Panc1 (cell line): ENCODE results near the gene ZACN. TPM values are rescaled to one million over a fixed set of nuclear protein-coding genes. Genes with fewer than 3 reads are reported as not detected.

Source experiments
- ATAC-seq: fragments of 200-7000 bp; cut with Tn5 transposase; 2 replicates; pipeline ENCODE4 v1.9.1; 2020; ENCODE audit warnings: mild to moderate bottlenecking, moderate library complexity
- BruUV-seq: library from RNA; stranded (reverse); fragments of 400-500 nt; replicated peaks from 2 replicates; lab custom pipeline; 2021; lab: Mats Ljungman, UMichigan
- CTCF ChIA-PET: fragments of 300-600 bp; sonication (Branson Sonifier 250); formaldehyde crosslinking; loops from one replicate; lab custom pipeline; 2022; ENCODE audit warnings: antibody characterized with exemption; lab: Charles Lee
- POLR2A ChIA-PET: fragments of 300-600 bp; sonication (Branson Sonifier 250); formaldehyde crosslinking; loops from one replicate; lab custom pipeline; 2022; ENCODE audit warnings: antibody characterized with exemption; lab: Charles Lee
- DNase-seq: peaks from one replicate; pipeline ENCODE4 v3.0.0-alpha.2; 2010; ENCODE audit warnings: low read depth, low spot score
- H3K27ac ChIP-seq: 2 replicates; pipeline ENCODE4 v1.5.1; 2011; ENCODE audit warnings: mild to moderate bottlenecking, low read length, inconsistent platforms
- H3K27me3 ChIP-seq: fragments of 200-500 bp; sonication (Bioruptor generic); 2 replicates; pipeline ENCODE4 v1.6.0; 2014; ENCODE audit warnings: low read length, inconsistent platforms; ENCODE audit not compliant: control insufficient read depth, insufficient read depth
- H3K36me3 ChIP-seq: fragments of 200-500 bp; sonication (Bioruptor generic); 2 replicates; pipeline ENCODE4 v1.5.1; 2014; ENCODE audit warnings: inconsistent platforms, mild to moderate bottlenecking, low read length, moderate library complexity; ENCODE audit not compliant: control insufficient read depth, insufficient read depth
- H3K4me1 ChIP-seq: 2 replicates; pipeline ENCODE4 v1.5.1; 2011; ENCODE audit warnings: inconsistent platforms, mild to moderate bottlenecking, low read length, moderate library complexity; ENCODE audit not compliant: control insufficient read depth, insufficient read depth
- H3K4me3 ChIP-seq, 2 experiments: 2 replicates each; pipeline ENCODE4 v1.5.1; 2011 to 2012; ENCODE audit warnings: low read depth in 2 of 2, low read length in 2 of 2, mild to moderate bottlenecking in 2 of 2, inconsistent platforms in 1 of 2, moderate library complexity in 1 of 2
- H3K9me3 ChIP-seq: fragments of 200-500 bp; sonication (Bioruptor generic); 2 replicates; pipeline ENCODE4 v1.5.1; 2014; ENCODE audit warnings: low read depth, mild to moderate bottlenecking, inconsistent platforms, low read length, moderate library complexity; ENCODE audit not compliant: control insufficient read depth, insufficient read depth
- POLR2AphosphoS5 ChIP-seq: IDR thresholded peaks from 2 replicates; pipeline ENCODE4 v1.6.1; 2012; ENCODE audit warnings: mild to moderate bottlenecking, low read depth, low read length, moderate library complexity
- SIN3A ChIP-seq: IDR thresholded peaks from 2 replicates; pipeline ENCODE4 v1.6.1; 2012; ENCODE audit warnings: low read depth, mild to moderate bottlenecking, low read length, moderate library complexity, borderline replicate concordance; ENCODE audit not compliant: insufficient read depth
- TCF7L2 ChIP-seq: IDR thresholded peaks from 2 replicates; pipeline ENCODE4 v1.6.1; 2011; ENCODE audit warnings: mild to moderate bottlenecking, low read depth, low read length, inconsistent platforms
- in situ Hi-C: cut with HindIII; loops from 2 replicates; pipeline ENCODE4 v1.10.0; 2016; ENCODE audit warnings: low sequenced_read_pairs, low pct_unique_long_range_greater_than_20kb
- intact Hi-C: fragments of 100-400 bp; cut with micrococcal nuclease; formaldehyde crosslinking; loops from one replicate; pipeline ENCODE4 v1.10.0; 2022; ENCODE audit not compliant: unreplicated experiment
- total RNA-seq: library from RNA; stranded (reverse); gene quantifications from one replicate; pipeline ENCODE4 v1.2.1, GENCODE V29; 2021; ENCODE audit not compliant: unreplicated experiment
- TF ChIP-seq, protein P1 (sequence below), 2 experiments: IDR thresholded peaks; 2 replicates each; pipeline ENCODE4 v1.6.1; 2011 to 2012; ENCODE audit warnings: low read depth in 2 of 2, control low read depth in 1 of 2, low read length in 1 of 2, mild to moderate bottlenecking in 1 of 2, moderate library complexity in 1 of 2; ENCODE audit not compliant: insufficient read depth in 1 of 2
- TF ChIP-seq, protein P2 (sequence below): fragments of 450-650 bp; IDR thresholded peaks from 2 replicates; pipeline ENCODE4 v1.5.1; 2017; ENCODE audit warnings: mild to moderate bottlenecking

Gene ZACN
- total RNA-seq, 1 experiment from 2014 or later = not detected

GRCh38 chr17:76075364-76076145 is 3.4 kb upstream of the ZACN start:
- Histone ChIP-seq H3K4me1 (peaks cover 12% of the 10 kb centered on the region), H3K27ac (no peak overlapping the region), H3K9me3 (no peaks in the 10 kb centered on the region), H3K4me3 (no peak overlapping the region), H3K36me3 (peaks cover 7% of the 10 kb centered on the region; the same call in 1 of the 2 replicates), H3K27me3 (no peaks in the 10 kb centered on the region)
- ATAC-seq (no peak), DNase-seq (no peak)
- in situ Hi-C loops = no loop called here
- intact Hi-C loops = no loop called here
- POLR2A ChIA-PET = no interaction called here
- TF ChIP-seq, protein P1, sequence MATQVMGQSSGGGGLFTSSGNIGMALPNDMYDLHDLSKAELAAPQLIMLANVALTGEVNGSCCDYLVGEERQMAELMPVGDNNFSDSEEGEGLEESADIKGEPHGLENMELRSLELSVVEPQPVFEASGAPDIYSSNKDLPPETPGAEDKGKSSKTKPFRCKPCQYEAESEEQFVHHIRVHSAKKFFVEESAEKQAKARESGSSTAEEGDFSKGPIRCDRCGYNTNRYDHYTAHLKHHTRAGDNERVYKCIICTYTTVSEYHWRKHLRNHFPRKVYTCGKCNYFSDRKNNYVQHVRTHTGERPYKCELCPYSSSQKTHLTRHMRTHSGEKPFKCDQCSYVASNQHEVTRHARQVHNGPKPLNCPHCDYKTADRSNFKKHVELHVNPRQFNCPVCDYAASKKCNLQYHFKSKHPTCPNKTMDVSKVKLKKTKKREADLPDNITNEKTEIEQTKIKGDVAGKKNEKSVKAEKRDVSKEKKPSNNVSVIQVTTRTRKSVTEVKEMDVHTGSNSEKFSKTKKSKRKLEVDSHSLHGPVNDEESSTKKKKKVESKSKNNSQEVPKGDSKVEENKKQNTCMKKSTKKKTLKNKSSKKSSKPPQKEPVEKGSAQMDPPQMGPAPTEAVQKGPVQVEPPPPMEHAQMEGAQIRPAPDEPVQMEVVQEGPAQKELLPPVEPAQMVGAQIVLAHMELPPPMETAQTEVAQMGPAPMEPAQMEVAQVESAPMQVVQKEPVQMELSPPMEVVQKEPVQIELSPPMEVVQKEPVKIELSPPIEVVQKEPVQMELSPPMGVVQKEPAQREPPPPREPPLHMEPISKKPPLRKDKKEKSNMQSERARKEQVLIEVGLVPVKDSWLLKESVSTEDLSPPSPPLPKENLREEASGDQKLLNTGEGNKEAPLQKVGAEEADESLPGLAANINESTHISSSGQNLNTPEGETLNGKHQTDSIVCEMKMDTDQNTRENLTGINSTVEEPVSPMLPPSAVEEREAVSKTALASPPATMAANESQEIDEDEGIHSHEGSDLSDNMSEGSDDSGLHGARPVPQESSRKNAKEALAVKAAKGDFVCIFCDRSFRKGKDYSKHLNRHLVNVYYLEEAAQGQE (IDR thresholded peaks at IDR 0.05; ENCODE audit: insufficient read depth in 1 of 2, low read depth in 2 of 2, low read length in 1 of 2) = no peak
- TF ChIP-seq SIN3A (no peak), POLR2AphosphoS5 (no peak), TCF7L2 (no peak)
- TF ChIP-seq, protein P2, sequence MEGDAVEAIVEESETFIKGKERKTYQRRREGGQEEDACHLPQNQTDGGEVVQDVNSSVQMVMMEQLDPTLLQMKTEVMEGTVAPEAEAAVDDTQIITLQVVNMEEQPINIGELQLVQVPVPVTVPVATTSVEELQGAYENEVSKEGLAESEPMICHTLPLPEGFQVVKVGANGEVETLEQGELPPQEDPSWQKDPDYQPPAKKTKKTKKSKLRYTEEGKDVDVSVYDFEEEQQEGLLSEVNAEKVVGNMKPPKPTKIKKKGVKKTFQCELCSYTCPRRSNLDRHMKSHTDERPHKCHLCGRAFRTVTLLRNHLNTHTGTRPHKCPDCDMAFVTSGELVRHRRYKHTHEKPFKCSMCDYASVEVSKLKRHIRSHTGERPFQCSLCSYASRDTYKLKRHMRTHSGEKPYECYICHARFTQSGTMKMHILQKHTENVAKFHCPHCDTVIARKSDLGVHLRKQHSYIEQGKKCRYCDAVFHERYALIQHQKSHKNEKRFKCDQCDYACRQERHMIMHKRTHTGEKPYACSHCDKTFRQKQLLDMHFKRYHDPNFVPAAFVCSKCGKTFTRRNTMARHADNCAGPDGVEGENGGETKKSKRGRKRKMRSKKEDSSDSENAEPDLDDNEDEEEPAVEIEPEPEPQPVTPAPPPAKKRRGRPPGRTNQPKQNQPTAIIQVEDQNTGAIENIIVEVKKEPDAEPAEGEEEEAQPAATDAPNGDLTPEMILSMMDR = no peak
- CTCF ChIA-PET = interaction anchor here (0.8 kb wide), 1 partner anchor 104 kb away, joined by 3 read pairs; no protein-coding TSS in a partner anchor
- no TSS peak for BruUV-seq

DNA sequence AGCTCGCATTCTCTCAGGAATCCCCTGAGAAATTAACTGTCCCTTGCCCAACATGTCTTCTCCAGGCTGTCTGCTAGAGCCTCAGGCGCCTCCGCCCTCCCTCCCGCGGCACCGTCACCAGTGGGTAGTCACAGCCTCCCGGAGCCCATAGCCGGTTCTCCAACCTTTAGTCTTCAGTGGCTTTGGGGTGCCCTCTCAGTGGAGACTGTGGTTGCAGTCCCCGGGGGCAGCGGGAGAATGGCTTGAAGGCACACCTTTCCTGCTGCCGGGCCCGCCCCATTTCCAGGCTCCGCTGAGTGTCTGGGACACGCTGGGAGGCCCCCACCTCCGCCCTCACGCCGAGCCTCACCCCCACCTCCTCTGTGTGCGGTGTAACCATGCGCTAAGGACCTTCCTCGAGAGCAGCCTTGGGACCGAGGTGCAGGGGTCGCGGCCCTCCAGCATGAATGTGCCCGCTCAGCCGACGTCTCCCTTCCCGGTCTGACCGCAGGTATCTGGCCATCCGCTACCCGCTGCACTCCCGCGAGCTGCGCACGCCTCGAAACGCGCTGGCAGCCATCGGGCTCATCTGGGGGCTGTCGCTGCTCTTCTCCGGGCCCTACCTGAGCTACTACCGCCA is 2.7 kb upstream of the ZACN start:
- no peak for DNase-seq
- no peak for TF ChIP-seq SIN3A
- TF ChIP-seq, protein P2 = no peak
- TF ChIP-seq, protein P1 (IDR thresholded peaks at IDR 0.05; ENCODE audit: insufficient read depth in 1 of 2, low read depth in 2 of 2, low read length in 1 of 2) = no peak
- TF ChIP-seq POLR2AphosphoS5 = no peak
- no peak for TF ChIP-seq TCF7L2
- H3K27me3 ChIP-seq = no peaks in the 10 kb centered on the region
- peaks cover 7% of the 10 kb centered on the region; the same call in 1 of the 2 replicates for H3K36me3 ChIP-seq
- in situ Hi-C loops = no loop called here
- H3K4me3 ChIP-seq = no peak overlapping the region
- no TSS peak for BruUV-seq
- intact Hi-C loops = no loop called here
- peaks cover 11% of the 10 kb centered on the region for H3K4me1 ChIP-seq
- H3K9me3 ChIP-seq = no peaks in the 10 kb centered on the region
- ATAC-seq = no peak
- ChIA-PET POLR2A (no interaction called here), CTCF (interaction anchor here (0.8 kb wide), 1 partner anchor 104 kb away, joined by 3 read pairs; no protein-coding TSS in a partner anchor)
- H3K27ac ChIP-seq = no peak overlapping the region
